B cell (primary cell): ENCODE data around the gene DYNLRB2. TPM values are rescaled to one million over a fixed set of nuclear protein-coding genes. Genes with fewer than 3 reads are reported as not detected.

Source experiments
- ATAC-seq: fragments of 200-7000 bp; cut with Tn5 transposase; one replicate; pipeline ENCODE4 v1.10.0; 2021; ENCODE audit warnings: low read depth, mild to moderate bottlenecking, moderate number of reproducible peaks, moderate library complexity
- CTCF ChIA-PET: fragments of 350-600 bp; sonication (Branson Sonifier 250); formaldehyde crosslinking; loops from one replicate; lab custom pipeline; 2021; ENCODE audit warnings: antibody characterized with exemption, inconsistent platforms; lab: Charles Lee
- POLR2A ChIA-PET: fragments of 350-600 bp; sonication (Branson Sonifier 250); formaldehyde crosslinking; loops from one replicate; lab custom pipeline; 2021; ENCODE audit warnings: antibody characterized with exemption; lab: Charles Lee
- DNase-seq: peaks from one replicate; pipeline ENCODE4 v3.0.0; 2013
- H2AFZ ChIP-seq: 2 replicates; pipeline ENCODE4 v1.6.1; 2012; ENCODE audit warnings: mild to moderate bottlenecking, low read depth, low read length; ENCODE audit not compliant: insufficient read depth, poor library complexity, severe bottlenecking
- H3K27ac ChIP-seq, 2 donors: 1 replicate in 1 of 2; 2 replicates in 1 of 2; pipeline ENCODE4 v1.5.1; 2012 to 2013; ENCODE audit warnings: low read length in 2 of 2, mild to moderate bottlenecking in 2 of 2, moderate library complexity in 1 of 2
- H3K27me3 ChIP-seq, 4 experiments: fragments of 200-600 bp in 1 of 4; sonication (generic) in 1 of 4; replicated peaks in 1 of 4; 1 replicate in 2 of 4; 2 replicates in 2 of 4; pipeline versions ENCODE4 v1.6.1 to v1.7.0; 2013 to 2016; ENCODE audit warnings: low read length in 3 of 4, mild to moderate bottlenecking in 2 of 4, mixed read lengths in 1 of 4, moderate library complexity in 1 of 4; ENCODE audit not compliant: insufficient read depth in 4 of 4, control insufficient read depth in 3 of 4; ENCODE audit errors: control extremely low read depth in 1 of 4
- H3K36me3 ChIP-seq, 2 experiments: replicated peaks in 1 of 2; 1 replicate in 1 of 2; 2 replicates in 1 of 2; pipeline versions ENCODE4 v1.6.1 to v1.7.1; 2013; ENCODE audit warnings: low read length in 1 of 2; ENCODE audit not compliant: insufficient read depth in 2 of 2, control insufficient read depth in 1 of 2; ENCODE audit errors: control extremely low read depth in 1 of 2, extremely low read depth in 1 of 2
- H3K4me1 ChIP-seq, 2 donors: fragments of 200-600 bp in 1 of 2; sonication (generic) in 1 of 2; 1 replicate in 1 of 2; 2 replicates in 1 of 2; pipeline versions ENCODE4 v1.5.1 to v1.6.1; 2013 to 2017; ENCODE audit warnings: low read length in 2 of 2; ENCODE audit not compliant: control insufficient read depth in 2 of 2, insufficient read depth in 2 of 2
- H3K4me2 ChIP-seq: replicated peaks from 2 replicates; pipeline ENCODE3; 2012; ENCODE audit warnings: mild to moderate bottlenecking, low read depth, low read length; ENCODE audit not compliant: poor library complexity, severe bottlenecking
- H3K4me3 ChIP-seq, 5 experiments: fragments of 200-600 bp in 1 of 5; sonication (generic) in 1 of 5; 1 replicate in 3 of 5; 2 replicates in 2 of 5; pipeline versions ENCODE4 v1.5.1 to v1.7.0; 2011 to 2016; ENCODE audit warnings: low read length in 4 of 5, mild to moderate bottlenecking in 4 of 5, low read depth in 2 of 5, control low read depth in 1 of 5, moderate library complexity in 1 of 5; ENCODE audit not compliant: insufficient read depth in 1 of 5; ENCODE audit errors: control extremely low read depth in 1 of 5, extremely low read depth in 1 of 5
- H3K79me2 ChIP-seq: fragments of 200-600 bp; sonication (generic); one replicate; pipeline ENCODE4 v1.6.0; 2016; ENCODE audit warnings: low read length; ENCODE audit not compliant: control insufficient read depth, insufficient read depth
- H3K9ac ChIP-seq: fragments of 200-600 bp; sonication (generic); 2 replicates; pipeline ENCODE4 v1.6.1; 2017; ENCODE audit warnings: mild to moderate bottlenecking, low read length, moderate library complexity
- H3K9me3 ChIP-seq, 3 donors: one replicate each; pipeline versions ENCODE4 v1.6.1 to v1.7.1; 2013; ENCODE audit warnings: low read length in 2 of 3; ENCODE audit not compliant: control insufficient read depth in 2 of 3, insufficient read depth in 1 of 3; ENCODE audit errors: control extremely low read depth in 1 of 3
- H4K20me1 ChIP-seq: 2 replicates; pipeline ENCODE4 v1.6.0; 2012; ENCODE audit warnings: mild to moderate bottlenecking, low read length; ENCODE audit not compliant: insufficient read depth, control insufficient read depth, poor library complexity, severe bottlenecking
- H3K27ac Mint-ChIP-seq: one replicate; pipeline ENCODE4 v1.8.0; 2021; ENCODE audit warnings: mixed read lengths
- H3K27me3 Mint-ChIP-seq: one replicate; pipeline ENCODE4 v1.8.0; 2021; ENCODE audit warnings: mixed read lengths
- H3K4me1 Mint-ChIP-seq: one replicate; pipeline ENCODE4 v1.8.0; 2021; ENCODE audit warnings: mixed read lengths
- H3K4me3 Mint-ChIP-seq: one replicate; pipeline ENCODE4 v1.8.0; 2021; ENCODE audit warnings: mixed read lengths
- H3K9me3 Mint-ChIP-seq: one replicate; pipeline ENCODE4 v1.8.0; 2022; ENCODE audit warnings: mixed read lengths; ENCODE audit not compliant: insufficient read depth
- EZH2 ChIP-seq: IDR thresholded peaks from 2 replicates; pipeline ENCODE4 v1.6.1; 2012; ENCODE audit warnings: borderline replicate concordance, low read depth, mild to moderate bottlenecking, moderate library complexity, low read length; ENCODE audit not compliant: insufficient read depth, poor library complexity, severe bottlenecking
- WGBS: methylation state at CpG from one replicate; pipeline ENCODE4 v1.1.5; 2013; ENCODE audit warnings: missing lambda C conversion rate; ENCODE audit not compliant: insufficient coverage; 5-methylcytosine and 5-hydroxymethylcytosine counted together
- intact Hi-C: fragments of 100-400 bp; cut with micrococcal nuclease; formaldehyde crosslinking; loops from one replicate; pipeline ENCODE4 v1.10.0; 2022
- polyA plus RNA-seq: library from polyadenylated mRNA; depleted of rRNA; stranded (reverse); fragments of >200 nt; gene quantifications from 2 replicates; pipeline ENCODE4 v1.2.3, GENCODE V29; 2012
- total RNA-seq, 2 donors: library from RNA; stranded (reverse); fragments of 120-200 nt in 1 of 2; gene quantifications; 1 replicate in 1 of 2; 2 replicates in 1 of 2; pipeline versions ENCODE4 v1.2.3 to v1.2.4, GENCODE V29; 2013 to 2022
- TF ChIP-seq, protein P1 (sequence below): fragments of 200-600 bp; IDR thresholded peaks from one replicate; pipeline ENCODE4 v1.8.0; 2022; ENCODE audit warnings: antibody characterized with exemption, mild to moderate bottlenecking

The DYNLRB2 gene
- total and polyA plus RNA-seq, 2 donors (not counting 1 experiment from before 2014, with no cell fraction given), result not detected

- H3K36me3 ChIP-seq, result no peaks in the 10 kb centered on the region
- H2AFZ ChIP-seq, result no peak overlapping the region
- no peak for DNase-seq
- Mint-ChIP-seq H3K4me1 (no peaks in the 10 kb centered on the region), H3K27ac (no peak overlapping the region), H3K9me3 (no peaks in the 10 kb centered on the region), H3K4me3 (no peak overlapping the region), H3K27me3 (peaks cover 50% of the 10 kb centered on the region)
- intact Hi-C loops, result no loop called here
- ChIA-PET CTCF (interaction anchor here (2.1 kb wide), 1 partner anchor 13 kb away, joined by 10 read pairs; no protein-coding TSS in a partner anchor), POLR2A (no interaction called here)
- no peak overlapping the region for H3K4me3 ChIP-seq
- H3K27me3 ChIP-seq, result peaks cover 0 to 4% (median 0%) of the 10 kb centered on the region in 4 experiments
- no peak overlapping the region for H3K4me2 ChIP-seq
- H3K9ac ChIP-seq, result no peak overlapping the region
- WGBS, result no CpG with 5 or more reads among the region's 1 CpG
- no peaks in the 10 kb centered on the region for H3K9me3 ChIP-seq
- no peaks in the 10 kb centered on the region for H3K79me2 ChIP-seq
- TF ChIP-seq EZH2, result no peak
- TF ChIP-seq, protein P1, sequence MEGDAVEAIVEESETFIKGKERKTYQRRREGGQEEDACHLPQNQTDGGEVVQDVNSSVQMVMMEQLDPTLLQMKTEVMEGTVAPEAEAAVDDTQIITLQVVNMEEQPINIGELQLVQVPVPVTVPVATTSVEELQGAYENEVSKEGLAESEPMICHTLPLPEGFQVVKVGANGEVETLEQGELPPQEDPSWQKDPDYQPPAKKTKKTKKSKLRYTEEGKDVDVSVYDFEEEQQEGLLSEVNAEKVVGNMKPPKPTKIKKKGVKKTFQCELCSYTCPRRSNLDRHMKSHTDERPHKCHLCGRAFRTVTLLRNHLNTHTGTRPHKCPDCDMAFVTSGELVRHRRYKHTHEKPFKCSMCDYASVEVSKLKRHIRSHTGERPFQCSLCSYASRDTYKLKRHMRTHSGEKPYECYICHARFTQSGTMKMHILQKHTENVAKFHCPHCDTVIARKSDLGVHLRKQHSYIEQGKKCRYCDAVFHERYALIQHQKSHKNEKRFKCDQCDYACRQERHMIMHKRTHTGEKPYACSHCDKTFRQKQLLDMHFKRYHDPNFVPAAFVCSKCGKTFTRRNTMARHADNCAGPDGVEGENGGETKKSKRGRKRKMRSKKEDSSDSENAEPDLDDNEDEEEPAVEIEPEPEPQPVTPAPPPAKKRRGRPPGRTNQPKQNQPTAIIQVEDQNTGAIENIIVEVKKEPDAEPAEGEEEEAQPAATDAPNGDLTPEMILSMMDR, result no peak
- ATAC-seq, result no peak
- no peak overlapping the region for H3K27ac ChIP-seq
- no peaks in the 10 kb centered on the region for H4K20me1 ChIP-seq
- H3K4me1 ChIP-seq, result no peaks in the 10 kb centered on the region
Measured at GRCh38 chr16:80512593-80512853, 28.3 kb upstream of the DYNLRB2 start.

DNA sequence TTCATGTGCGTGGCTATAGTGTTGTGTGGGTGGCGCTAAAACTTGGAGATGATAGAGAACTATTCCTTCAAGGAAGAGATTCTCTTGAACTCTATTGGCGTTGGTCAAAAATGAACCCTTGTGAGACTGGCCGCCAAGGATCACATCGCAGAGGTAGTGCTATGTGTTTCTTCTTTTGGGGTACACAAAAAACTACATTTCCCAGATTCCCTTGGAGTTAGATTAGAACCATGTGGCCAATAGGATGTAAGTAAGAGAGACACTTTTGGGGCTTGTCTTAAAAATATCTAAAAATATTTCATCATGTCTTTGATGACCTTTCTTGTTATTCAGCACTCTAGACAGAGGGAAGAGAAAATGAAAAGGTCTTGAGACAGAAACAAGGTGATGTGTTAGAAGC is 25.4 kb upstream of the DYNLRB2 start:
- no peak overlapping the region for H3K27ac Mint-ChIP-seq
- no peak overlapping the region for H3K4me3 Mint-ChIP-seq
- H3K79me2 ChIP-seq, result no peaks in the 10 kb centered on the region
- no peak overlapping the region for H3K4me2 ChIP-seq
- no peak overlapping the region for H3K4me3 ChIP-seq
- no peak for ATAC-seq
- H2AFZ ChIP-seq, result no peak overlapping the region
- no peak overlapping the region for H3K27ac ChIP-seq
- intact Hi-C loops, result no loop called here
- H3K27me3 Mint-ChIP-seq, result peaks cover 31% of the 10 kb centered on the region
- no peak for TF ChIP-seq EZH2
- TF ChIP-seq, protein P1, result no peak
- H3K4me1 ChIP-seq, result peaks cover 7 to 14% of the 10 kb centered on the region in 2 donors
- H3K36me3 ChIP-seq, result no peaks in the 10 kb centered on the region
- H3K27me3 ChIP-seq, result peaks cover 0 to 3% (median 0%) of the 10 kb centered on the region in 4 experiments
- H4K20me1 ChIP-seq, result no peaks in the 10 kb centered on the region
- 83% methylated on average over 2 of the region's 5 CpGs for WGBS
- H3K9ac ChIP-seq, result no peak overlapping the region
- CTCF ChIA-PET, result interaction anchor here (0.6 kb wide), 1 partner anchor 15 kb away, joined by 5 read pairs; no protein-coding TSS in a partner anchor
- peaks cover 11% of the 10 kb centered on the region for H3K4me1 Mint-ChIP-seq
- H3K9me3 Mint-ChIP-seq, result no peaks in the 10 kb centered on the region
- no peak for DNase-seq
- no peaks in the 10 kb centered on the region for H3K9me3 ChIP-seq
- POLR2A ChIA-PET, result no interaction called here
